ENCODE results near the gene ZNF697.
"Not testable (repeated sequence)": the region's sequence is repeated elsewhere in the genome, so short reads cannot be mapped to it uniquely, and the experiment has no call there.

The ZNF697 gene

GRCh38 chr1:119603695-119604094 is 44.4 kb downstream of the ZNF697 start:
- no peak for DNase-seq (ENCODE audit: low read depth in 2 of 2, low spot score in 1 of 2)

- DNase-seq (ENCODE audit: low read depth in 2 of 2, low spot score in 1 of 2): not testable (repeated sequence)
Measured at GRCh38 chr1:119603241-119603640, 44.8 kb downstream of the ZNF697 start.

GRCh38 chr1:119602789-119603188 is 45.3 kb downstream of the ZNF697 start:
- not testable (repeated sequence) for DNase-seq (ENCODE audit: low read depth in 2 of 2, low spot score in 1 of 2)

GRCh38 chr1:119602169-119602568 is 45.9 kb downstream of the ZNF697 start:
- DNase-seq (ENCODE audit: low read depth in 2 of 2, low spot score in 1 of 2): no peak

DNA sequence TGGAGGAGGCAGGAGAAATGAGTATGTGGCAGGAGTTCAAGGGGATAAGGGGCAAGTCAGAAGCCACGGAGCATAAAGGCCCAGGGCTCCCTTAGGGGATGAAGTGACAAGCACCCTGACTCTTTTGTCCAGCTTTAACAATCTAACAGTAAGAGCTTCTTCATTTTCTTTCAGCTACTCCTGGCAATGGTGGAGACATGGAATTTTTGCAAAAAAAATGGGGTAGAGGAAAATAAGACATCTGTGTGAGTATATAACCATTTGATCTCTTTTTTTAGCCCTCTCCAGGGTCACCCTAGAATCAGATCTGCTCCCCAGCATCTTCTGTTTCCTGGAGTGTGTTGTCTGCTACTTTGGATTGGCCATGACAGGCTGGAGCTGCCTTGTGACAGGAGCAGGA is 47.1 kb downstream of the ZNF697 start:
- DNase-seq (ENCODE audit: low read depth in 2 of 2, low spot score in 1 of 2): no peak

- DNase-seq (ENCODE audit: low read depth in 2 of 2, low spot score in 1 of 2): no peak
Measured at GRCh38 chr1:119600561-119600960, 47.5 kb downstream of the ZNF697 start.

DNA sequence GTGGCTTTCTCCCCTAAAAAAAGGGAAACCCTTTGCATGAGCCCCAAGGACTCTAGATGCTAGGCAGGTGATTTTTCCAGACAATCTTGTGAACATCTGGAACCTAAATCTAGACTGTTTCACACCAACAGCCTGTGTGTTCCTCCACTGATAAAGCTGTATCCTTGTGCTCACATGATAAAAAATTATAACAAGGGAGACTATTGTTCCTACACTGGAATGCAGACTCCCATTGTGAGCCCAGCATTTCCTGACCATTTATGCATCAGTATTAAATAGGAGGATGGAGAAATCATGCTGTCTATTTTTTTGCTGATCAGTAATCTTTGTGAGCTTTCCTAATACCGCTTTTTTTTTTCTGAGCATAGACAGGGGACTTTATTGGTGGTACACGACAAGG is 52.5 kb downstream of the ZNF697 start:
- no peak for DNase-seq (ENCODE audit: low read depth in 2 of 2, low spot score in 1 of 2)

DNA sequence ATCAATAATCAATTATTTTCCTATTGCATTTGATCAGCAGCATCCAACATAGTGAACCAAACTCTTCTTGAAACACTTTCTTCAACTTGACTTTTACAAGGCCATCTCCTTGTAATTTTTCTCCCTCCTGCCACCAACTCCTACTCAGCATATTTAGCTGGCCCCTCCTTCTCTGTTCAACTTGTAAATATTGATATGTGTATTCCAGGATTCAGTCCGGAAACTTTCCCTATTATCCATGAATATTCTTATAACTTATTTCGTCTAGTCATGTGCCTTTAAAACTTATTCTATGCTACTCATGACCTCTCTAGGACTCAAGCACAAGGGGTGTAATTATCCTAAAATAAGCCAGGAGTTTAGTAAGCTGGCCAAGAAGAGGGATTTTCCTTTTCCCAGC is 52.9 kb downstream of the ZNF697 start:
- DNase-seq (ENCODE audit: low read depth in 2 of 2, low spot score in 1 of 2): no peak

DNA sequence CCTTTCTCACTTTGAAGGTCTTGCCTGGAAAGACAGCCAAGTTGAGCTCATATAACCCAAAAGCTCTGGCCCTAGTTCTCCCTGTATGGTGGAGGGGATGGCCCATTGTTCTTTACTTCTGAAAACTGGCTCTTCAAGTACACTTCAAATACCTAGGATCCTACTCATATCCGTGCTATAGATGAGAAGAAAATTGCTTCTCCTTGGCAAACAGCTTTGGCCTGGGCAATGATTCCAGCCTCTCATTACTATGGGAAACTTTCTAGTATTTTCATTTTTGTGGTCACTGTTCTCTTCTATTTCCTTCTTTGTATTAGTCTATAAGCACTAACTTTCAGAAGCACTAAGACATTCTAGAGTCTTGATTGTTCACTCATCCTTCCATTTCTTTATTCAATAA is 53.7 kb downstream of the ZNF697 start:
- DNase-seq (ENCODE audit: low read depth in 2 of 2, low spot score in 1 of 2): no peak

DNA sequence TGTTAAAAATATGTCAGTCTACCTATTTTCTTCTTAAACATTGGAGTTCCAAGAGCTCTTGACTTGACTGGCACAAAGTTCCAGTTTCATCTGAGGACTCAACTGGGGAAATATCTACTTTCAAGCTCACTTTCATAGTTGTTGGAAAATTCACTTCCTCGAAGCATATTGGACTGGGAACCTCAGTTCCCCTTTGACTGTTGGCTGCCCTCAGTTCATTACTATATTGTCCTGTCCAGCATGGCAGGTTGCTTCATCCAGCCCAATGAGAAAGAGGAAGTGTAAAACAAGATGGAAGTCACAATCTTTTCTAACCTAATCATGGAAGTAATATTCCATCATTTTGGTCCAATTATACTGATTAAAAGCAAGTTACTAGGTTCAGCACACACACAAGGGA is 54.3 kb downstream of the ZNF697 start:
- DNase-seq (ENCODE audit: low read depth in 2 of 2, low spot score in 1 of 2): no peak

DNA sequence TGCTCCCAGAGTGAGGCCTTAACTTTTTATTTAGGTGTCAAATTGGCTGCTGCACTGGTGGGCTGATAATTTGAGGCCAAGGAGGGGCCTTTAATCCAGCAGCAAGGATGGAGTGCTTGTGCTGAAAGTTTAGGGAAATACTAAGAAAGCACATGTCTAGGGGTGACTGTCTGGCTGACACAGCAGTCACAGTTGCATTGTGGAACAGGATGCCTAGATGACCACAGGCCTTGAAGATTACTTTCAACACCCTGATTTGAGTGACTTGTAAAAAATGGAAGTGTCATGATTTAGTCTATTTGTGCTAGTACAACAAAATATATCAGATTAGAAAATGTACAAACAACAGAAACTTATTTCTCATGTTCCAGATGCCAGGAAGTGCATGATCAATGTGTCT is 57.7 kb downstream of the ZNF697 start:
- no peak for DNase-seq (ENCODE audit: low read depth in 2 of 2, low spot score in 1 of 2)

GRCh38 chr1:119588621-119589020 is 59.4 kb downstream of the ZNF697 start:
- DNase-seq (ENCODE audit: low read depth in 2 of 2, low spot score in 1 of 2): no peak

DNA sequence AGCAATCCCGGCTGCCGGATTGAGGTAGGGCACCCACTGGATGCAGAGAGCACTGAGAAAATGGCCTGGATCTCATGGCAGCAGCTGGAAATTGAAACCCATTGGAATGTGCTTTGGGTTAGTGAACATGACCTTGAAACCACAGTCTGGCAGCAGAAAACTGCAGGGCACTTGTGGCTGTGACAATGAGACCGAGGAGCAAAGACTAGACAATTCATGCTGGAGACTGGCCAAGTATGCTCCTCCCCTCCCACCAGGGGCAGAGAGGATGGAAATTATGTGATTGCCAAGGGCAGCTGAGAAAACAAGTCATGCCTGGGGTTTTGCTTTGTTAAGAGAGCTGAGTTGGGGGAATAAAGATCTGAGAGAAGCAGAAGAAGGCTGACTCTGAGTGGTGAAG is 60.7 kb downstream of the ZNF697 start:
- DNase-seq (ENCODE audit: low read depth in 2 of 2, low spot score in 1 of 2): no peak

DNA sequence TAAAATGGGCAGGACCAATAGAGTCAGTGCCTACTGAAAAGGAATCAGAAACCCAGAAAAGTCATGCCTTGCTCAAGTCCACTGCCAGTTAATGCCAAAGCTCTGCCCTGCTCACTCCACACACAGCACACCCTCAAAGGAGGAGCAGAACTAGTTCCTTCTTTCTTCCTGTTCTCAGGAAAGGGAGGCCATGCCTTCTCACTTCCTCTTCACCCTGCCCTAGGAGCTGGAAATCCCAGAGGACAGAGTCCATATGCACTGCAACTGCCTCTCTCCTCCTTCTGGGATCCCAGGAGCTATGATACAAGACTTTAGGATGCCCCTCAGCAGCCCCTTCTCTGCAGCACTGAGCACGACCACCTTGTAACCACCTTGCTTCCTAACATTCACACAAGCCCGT is 62.3 kb downstream of the ZNF697 start:
- DNase-seq (ENCODE audit: low read depth in 2 of 2, low spot score in 1 of 2): not testable (repeated sequence)

DNA sequence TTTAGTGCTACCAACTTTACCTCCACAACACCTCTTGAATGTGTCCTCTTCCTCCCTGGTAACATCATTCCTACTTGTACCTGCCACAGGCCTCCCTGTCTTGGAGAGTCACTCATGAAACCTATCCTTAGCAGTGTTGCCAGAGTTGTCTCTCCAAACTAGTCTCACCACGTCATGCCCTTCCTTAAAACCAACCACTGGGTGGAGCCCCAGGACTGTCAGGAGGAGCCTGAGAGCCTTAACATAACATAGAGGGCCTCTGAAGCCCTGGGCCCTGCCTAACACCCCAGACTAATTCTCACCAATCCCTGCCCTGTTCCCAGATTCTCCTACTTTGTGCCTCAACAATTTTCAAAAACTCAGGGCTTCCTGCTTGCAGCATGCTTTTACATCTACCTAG is 65.3 kb downstream of the ZNF697 start:
- no peak for DNase-seq (ENCODE audit: low read depth in 2 of 2, low spot score in 1 of 2)

DNA sequence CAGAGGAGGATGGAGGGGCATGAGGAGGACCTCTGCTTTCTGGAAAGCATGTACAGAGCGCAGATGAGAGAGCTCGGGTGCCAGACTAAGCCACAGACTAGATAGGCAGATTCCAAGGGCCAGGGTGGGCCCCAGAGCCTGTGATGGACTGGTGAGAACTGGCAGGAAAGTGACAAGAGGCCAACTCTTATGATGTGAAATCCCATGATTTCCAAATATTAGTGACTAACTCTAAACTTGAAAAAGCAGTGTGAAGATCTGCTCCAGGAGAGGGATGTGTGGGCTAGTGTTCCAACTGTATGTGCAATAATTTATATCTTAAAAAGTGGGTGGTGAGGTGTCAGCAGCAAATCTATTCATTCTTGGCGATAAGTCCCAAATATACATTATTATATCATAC is 67.0 kb downstream of the ZNF697 start:
- DNase-seq (ENCODE audit: low read depth in 2 of 2, low spot score in 1 of 2): not testable (repeated sequence)

GRCh38 chr1:119573886-119574285 is 74.2 kb downstream of the ZNF697 start:
- no peak for DNase-seq (ENCODE audit: low read depth in 2 of 2, low spot score in 1 of 2)

GRCh38 chr1:119569930-119570622 is 78.0 kb downstream of the ZNF697 start:
- not testable (repeated sequence) for DNase-seq (ENCODE audit: low read depth in 2 of 2, low spot score in 1 of 2)

All from stimulated activated CD8-positive, alpha-beta memory T cell treated with anti-CD3 and anti-CD28 coated beads, Interleukin-4, amount 100 ng/mL, for 1 hour (primary cell).